KG1 (cell line): ENCODE results near the gene NCAM1.

Experiments used
- DNase-seq: peaks from one replicate; lab custom pipeline; 2025; lab: John Stamatoyannopoulos, UW

Gene NCAM1

GRCh38 chr11:113313601-113314000 lies 352.4 kb downstream of the NCAM1 start:
- DNase-seq: no peak

GRCh38 chr11:113314065-113314388 lies 352.8 kb downstream of the NCAM1 start:
- no peak for DNase-seq

GRCh38 chr11:113314389-113315301 lies 353.4 kb downstream of the NCAM1 start, which contains the start of gene TTC12:
Gene TTC12, plus strand, starts transcription at chr11:113314583. Its CDS starts 1,675 bp downstream, at chr11:113316258.
- peak; percentile 55 for DNase-seq

GRCh38 chr11:113315811-113316210 lies 354.6 kb downstream of the NCAM1 start:
- no peak for DNase-seq

GRCh38 chr11:113316256-113316655 lies 355.0 kb downstream of the NCAM1 start:
- DNase-seq: no peak

- DNase-seq: no peak
These were observed 356.1 kb downstream of the NCAM1 start for GRCh38 chr11:113317339-113317738.

GRCh38 chr11:113319085-113319484 lies 357.9 kb downstream of the NCAM1 start:
- DNase-seq: no peak

- no peak for DNase-seq
These were observed 360.9 kb downstream of the NCAM1 start for GRCh38 chr11:113322158-113322557.

GRCh38 chr11:113324250-113324649 lies 363.0 kb downstream of the NCAM1 start:
- DNase-seq: no peak
